ENCODE measurements around the gene MBNL2. TPM values are rescaled to one million over a fixed set of nuclear protein-coding genes. Genes with fewer than 3 reads are reported as not detected.
A peak's percentile ranks its signal among the peaks of the same experiment; 100 is the strongest.

Gene MBNL2
- total and polyA plus RNA-seq, 2 experiments from 2014 or later, result 0.55 to 3.2 TPM

DNA sequence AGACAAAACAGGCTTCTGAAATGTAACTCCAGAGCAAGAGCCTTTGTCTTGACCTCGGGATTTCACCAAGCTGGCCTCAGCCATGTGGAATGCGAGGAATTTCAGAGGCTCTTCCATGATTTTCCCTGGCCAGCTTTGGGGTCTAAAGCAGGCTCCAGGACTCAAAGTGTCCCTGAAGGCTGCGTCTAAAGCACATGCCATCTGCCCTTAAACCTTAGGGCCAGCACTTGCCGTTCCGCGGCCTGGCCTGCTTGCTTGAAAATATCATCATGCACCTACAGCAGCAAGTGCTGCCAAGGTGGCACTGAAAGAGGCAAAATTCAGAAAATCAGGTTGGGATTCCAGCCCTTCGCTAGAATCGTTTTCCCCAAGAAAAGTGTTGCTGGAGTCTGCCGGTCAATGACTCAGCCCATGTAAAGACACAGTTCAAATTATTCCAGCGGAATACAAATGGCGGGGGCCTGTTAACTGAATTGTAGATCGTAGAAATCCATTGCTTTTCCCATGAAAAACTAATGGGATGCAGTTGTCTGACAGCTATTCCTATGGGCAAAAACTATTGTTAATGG, 106.2 kb downstream of the MBNL2 start:
- Histone ChIP-seq H3K27ac (ENCODE audit: low read depth) (peak overlapping the region; percentile 79), H3K4me2 (0 out of 2 replicates have a peak overlapping the region, but pooled peaks have one; percentile 7), H3K4me1 (ENCODE audit: insufficient read depth) (peaks cover 14% of the 10 kb centered on the region), H3K4me3 (no peak overlapping the region), H3K36me3 (ENCODE audit: insufficient read depth) (no peaks in the 10 kb centered on the region), H4K20me1 (replicated peaks; ENCODE audit: insufficient read depth) (no peaks in the 10 kb centered on the region), H3K79me2 (replicated peaks; ENCODE audit: insufficient read depth) (no peaks in the 10 kb centered on the region), H3F3A (replicated peaks; ENCODE audit: low read depth) (no peaks in the 10 kb centered on the region), H2AFZ (no peak overlapping the region), H3K9me2 (ENCODE audit: insufficient read depth) (no peaks in the 10 kb centered on the region), H3K27me3 (ENCODE audit: insufficient read depth) (no peaks in the 10 kb centered on the region)
- Mint-ChIP-seq H3K4me1 (peaks cover 29% of the 10 kb centered on the region), H3K27ac (peak overlapping the region; percentile 95), H3K9me3 (no peaks in the 10 kb centered on the region), H3K36me3 (ENCODE audit: low read depth) (no peaks in the 10 kb centered on the region), H3K27me3 (ENCODE audit: insufficient read depth, low read depth, poor library complexity) (no peaks in the 10 kb centered on the region), H3K4me3 (no peak overlapping the region)
- peak; percentile 93 for DNase-seq (ENCODE audit: low spot score)
- peak; percentile 97 for ATAC-seq
- no peak for TF ChIP-seq ZNF331 (CRISPR knock-in tag; IDR thresholded peaks at IDR 0.05; ENCODE audit: low read depth)
- no peak for TF ChIP-seq ZNF114 (CRISPR knock-in tag; IDR thresholded peaks at IDR 0.05)
- peak; percentile 56; the same call in 1 of the 2 replicates for TF ChIP-seq ZNF462 (CRISPR knock-in tag; IDR thresholded peaks at IDR 0.05)
- TF ChIP-seq EZH2 (IDR thresholded peaks at IDR 0.05; ENCODE audit: low read depth, unreplicated experiment), result no peak

DNA sequence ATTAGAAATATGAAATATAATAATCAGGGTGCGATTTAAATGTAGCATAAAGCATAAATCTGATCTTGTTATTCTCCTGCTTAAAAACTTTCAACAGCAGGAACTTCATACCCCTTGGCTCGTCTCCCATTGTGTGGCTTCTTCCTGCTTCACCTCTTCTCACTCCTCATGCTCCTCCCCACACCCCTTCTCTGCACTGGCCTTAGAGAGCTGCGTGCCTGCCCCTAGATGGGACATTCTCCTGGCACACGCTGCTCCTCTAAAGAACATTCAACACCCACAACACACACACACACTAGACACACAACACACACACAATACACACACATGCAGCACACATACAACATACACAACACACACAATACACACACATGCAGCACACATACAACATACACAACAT, 107.2 kb downstream of the MBNL2 start:
- Histone ChIP-seq H3K9me2 (ENCODE audit: insufficient read depth) (no peaks in the 10 kb centered on the region), H2AFZ (no peak overlapping the region), H3K4me1 (ENCODE audit: insufficient read depth) (peaks cover 14% of the 10 kb centered on the region), H3F3A (replicated peaks; ENCODE audit: low read depth) (no peaks in the 10 kb centered on the region), H3K4me3 (no peak overlapping the region), H3K27me3 (ENCODE audit: insufficient read depth) (no peaks in the 10 kb centered on the region), H3K79me2 (replicated peaks; ENCODE audit: insufficient read depth) (no peaks in the 10 kb centered on the region), H3K4me2 (no peak overlapping the region), H3K36me3 (ENCODE audit: insufficient read depth) (no peaks in the 10 kb centered on the region), H4K20me1 (replicated peaks; ENCODE audit: insufficient read depth) (no peaks in the 10 kb centered on the region), H3K27ac (ENCODE audit: low read depth) (no peak overlapping the region)
- ATAC-seq (no peak), DNase-seq (ENCODE audit: low spot score) (peak; percentile 14)
- TF ChIP-seq STAT1 (IDR thresholded peaks at IDR 0.05; ENCODE audit: unreplicated experiment), result no peak
- Mint-ChIP-seq H3K36me3 (ENCODE audit: low read depth) (no peaks in the 10 kb centered on the region), H3K4me3 (no peak overlapping the region), H3K27ac (peak overlapping the region; percentile 31; the same call in 1 of the 2 replicates), H3K9me3 (no peaks in the 10 kb centered on the region), H3K4me1 (peaks cover 32% of the 10 kb centered on the region), H3K27me3 (ENCODE audit: insufficient read depth, low read depth, poor library complexity) (no peaks in the 10 kb centered on the region)
